ENCODE data around the gene NUMBL. TPM values are rescaled to one million over a fixed set of nuclear protein-coding genes. Genes with fewer than 3 reads are reported as not detected.
A peak's percentile ranks its signal among the peaks of the same experiment; 100 is the strongest.

NUMBL gene
- total RNA-seq, 5 donors from 2014 or later (not counting 1 experiment from before 2014, with no cell fraction given) = 7.1 to 19.0 (median 13.1) TPM

DNA sequence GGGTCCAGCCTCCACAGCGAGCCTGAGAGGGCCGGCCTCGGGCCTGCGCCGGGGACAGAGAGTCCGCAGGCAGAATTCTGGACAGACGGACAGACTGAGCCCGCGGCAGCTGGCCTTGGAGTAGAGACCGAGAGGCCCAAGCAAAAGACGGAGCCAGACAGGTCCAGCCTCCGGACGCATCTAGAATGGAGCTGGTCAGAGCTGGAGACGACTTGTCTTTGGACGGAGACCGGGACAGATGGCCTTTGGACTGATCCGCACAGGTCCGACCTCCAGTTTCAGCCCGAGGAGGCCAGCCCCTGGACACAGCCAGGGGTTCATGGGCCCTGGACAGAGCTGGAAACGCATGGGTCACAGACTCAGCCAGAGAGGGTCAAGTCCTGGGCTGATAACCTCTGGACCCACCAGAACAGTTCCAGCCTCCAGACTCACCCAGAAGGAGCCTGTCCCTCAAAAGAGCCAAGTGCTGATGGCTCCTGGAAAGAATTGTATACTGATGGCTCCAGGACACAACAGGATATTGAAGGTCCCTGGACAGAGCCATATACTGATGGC lies 27.0 kb upstream of the NUMBL start:
- H3K4me3 Mint-ChIP-seq = peak overlapping the region; percentile 80 to 90 (median 87)
- peaks cover 32 to 82% of the 10 kb centered on the region in 2 experiments for H3K4me1 ChIP-seq (ENCODE audit: control insufficient read depth in 1 of 2, extremely low read depth in 1 of 2, insufficient read depth in 2 of 2, low read length in 2 of 2)
- no peaks in the 10 kb centered on the region for H3K27me3 Mint-ChIP-seq
- H3K27ac ChIP-seq (ENCODE audit: low read length) = peak overlapping the region; percentile 59
- H3K36me3 ChIP-seq (ENCODE audit: control insufficient read depth in 2 of 2, extremely low read depth in 1 of 2, insufficient read depth in 1 of 2, low read length in 1 of 2) = peaks cover 0 to 3% of the 10 kb centered on the region in 2 donors
- DNase-seq = peak in 2 of 35 experiments; percentile 15 to 17
- no peak for ATAC-seq (replicated peaks in 1 of 4)
- 4% methylated on average over 20 of the region's 20 CpGs for WGBS (ENCODE audit: insufficient coverage)
- H3K27ac Mint-ChIP-seq = no peak overlapping the region
- H3K4me3 ChIP-seq (ENCODE audit: control insufficient read depth in 1 of 2, extremely low read depth in 1 of 2, low read length in 1 of 2) = peak overlapping the region; percentile 69 to 90
- no peaks in the 10 kb centered on the region for H3K27me3 ChIP-seq (replicated peaks in 1 of 2; ENCODE audit: control insufficient read depth in 2 of 2, extremely low read depth in 1 of 2, insufficient read depth in 2 of 2, low read length in 1 of 2)
- peaks cover 72 to 80% (median 75%) of the 10 kb centered on the region in 3 donors for H3K4me1 Mint-ChIP-seq
- H3K9me3 ChIP-seq = no peaks in the 10 kb centered on the region
- CTCF ChIA-PET = interaction anchor here in 1 of 2 donors (1.3 kb wide), 1 partner anchor 60 kb away, joined by 3 read pairs; no protein-coding TSS in a partner anchor
- H3K9me3 Mint-ChIP-seq = no peaks in the 10 kb centered on the region
- POLR2A ChIA-PET = interaction anchor here (1.0 to 1.3 kb wide), 3 partner anchors 33 to 61 kb away, joined by 3 to 5 read pairs (median 4); partner anchors contain the start of genes ACTMAP (in 1 of the 2), RAB4B (in 1 of the 2) and SNRPA (in 1 of the 2)
- peaks cover 15% of the 10 kb centered on the region for H3K36me3 Mint-ChIP-seq

DNA sequence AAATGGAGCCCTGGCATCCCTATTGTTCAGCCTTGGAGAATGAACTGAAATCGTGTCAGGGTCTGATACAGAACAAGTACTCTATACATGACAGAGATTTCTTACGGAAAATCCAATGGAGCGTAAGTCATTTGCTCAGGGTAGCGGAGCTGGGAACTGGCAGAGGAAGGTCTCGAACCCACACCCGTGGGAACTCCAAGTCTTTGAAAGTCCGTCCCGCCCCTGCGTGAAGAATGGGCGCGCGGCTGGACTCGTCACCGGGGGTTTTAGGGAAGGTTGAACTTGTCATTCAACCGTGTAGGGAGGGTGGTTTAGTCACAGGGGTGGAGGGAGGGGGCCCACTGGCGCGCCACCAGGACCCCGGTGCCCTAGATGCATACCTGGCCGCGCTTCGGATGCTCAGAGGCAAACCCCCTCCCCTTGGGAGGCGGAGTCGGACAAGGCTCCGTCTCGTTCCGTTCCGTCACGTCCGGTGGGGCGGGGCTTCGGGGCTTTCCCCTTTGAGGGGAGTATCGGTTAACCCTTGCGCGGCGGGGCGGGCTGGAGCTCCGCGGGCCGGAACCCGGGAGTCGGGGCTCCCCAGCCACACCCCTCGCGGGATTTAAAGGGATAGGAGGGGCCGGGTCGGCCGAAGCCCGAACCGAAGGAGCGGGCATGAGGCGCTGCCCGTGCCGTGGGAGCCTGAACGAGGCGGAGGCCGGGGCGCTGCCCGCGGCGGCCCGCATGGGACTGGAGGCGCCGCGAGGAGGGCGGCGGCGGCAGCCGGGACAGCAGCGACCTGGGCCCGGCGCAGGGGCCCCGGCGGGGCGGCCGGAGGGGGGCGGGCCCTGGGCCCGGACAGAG lies 26.3 kb upstream of the NUMBL start, which contains the start of the genes COQ8B and ITPKC:
Gene COQ8B (minus strand): TSS at position 405 of the 843 bp plus-strand sequence. CDS start 2,254 bp downstream, outside the sequence.
Gene ITPKC (plus strand): TSS at position 631 of the 843 bp plus-strand sequence. CDS start 24 bp downstream, at position 655.
- WGBS (ENCODE audit: insufficient coverage) = under 1% methylated on average over 70 of the region's 76 CpGs
- ChIA-PET POLR2A (interaction anchor here (1.0 to 1.3 kb wide), 3 partner anchors 34 to 61 kb away, joined by 3 to 5 read pairs (median 4); partner anchors contain the start of genes ACTMAP (in 1 of the 2), RAB4B (in 1 of the 2) and SNRPA (in 1 of the 2)), CTCF (interaction anchor here in 1 of 2 donors (1.3 kb wide), 1 partner anchor 60 kb away, joined by 3 read pairs; no protein-coding TSS in a partner anchor)
- Histone ChIP-seq H3K27me3 (replicated peaks in 1 of 2; ENCODE audit: control insufficient read depth in 2 of 2, extremely low read depth in 1 of 2, insufficient read depth in 2 of 2, low read length in 1 of 2) (no peaks in the 10 kb centered on the region), H3K36me3 (ENCODE audit: control insufficient read depth in 2 of 2, extremely low read depth in 1 of 2, insufficient read depth in 1 of 2, low read length in 1 of 2) (peaks cover 0 to 4% of the 10 kb centered on the region in 2 donors), H3K9me3 (no peaks in the 10 kb centered on the region), H3K4me3 (ENCODE audit: control insufficient read depth in 1 of 2, extremely low read depth in 1 of 2, low read length in 1 of 2) (peak within 1 kb of the TSS; percentile 69 to 90), H3K4me1 (ENCODE audit: control insufficient read depth in 1 of 2, extremely low read depth in 1 of 2, insufficient read depth in 2 of 2, low read length in 2 of 2) (peaks cover 32 to 79% of the 10 kb centered on the region in 2 experiments), H3K27ac (ENCODE audit: low read length) (peak within 1 kb of the TSS; percentile 91)
- Mint-ChIP-seq H3K36me3 (peaks cover 16% of the 10 kb centered on the region), H3K4me3 (peak within 1 kb of the TSS; percentile 80 to 91 (median 90)), H3K27ac (peak within 1 kb of the TSS; percentile 87 to 90), H3K4me1 (peaks cover 68 to 76% (median 69%) of the 10 kb centered on the region in 3 donors), H3K27me3 (no peaks in the 10 kb centered on the region), H3K9me3 (no peaks in the 10 kb centered on the region)
- DNase-seq (peak; percentile 97 to 100 (median 100)), ATAC-seq (replicated peaks in 1 of 4) (peak; percentile 72 to 80 (median 76))

DNA sequence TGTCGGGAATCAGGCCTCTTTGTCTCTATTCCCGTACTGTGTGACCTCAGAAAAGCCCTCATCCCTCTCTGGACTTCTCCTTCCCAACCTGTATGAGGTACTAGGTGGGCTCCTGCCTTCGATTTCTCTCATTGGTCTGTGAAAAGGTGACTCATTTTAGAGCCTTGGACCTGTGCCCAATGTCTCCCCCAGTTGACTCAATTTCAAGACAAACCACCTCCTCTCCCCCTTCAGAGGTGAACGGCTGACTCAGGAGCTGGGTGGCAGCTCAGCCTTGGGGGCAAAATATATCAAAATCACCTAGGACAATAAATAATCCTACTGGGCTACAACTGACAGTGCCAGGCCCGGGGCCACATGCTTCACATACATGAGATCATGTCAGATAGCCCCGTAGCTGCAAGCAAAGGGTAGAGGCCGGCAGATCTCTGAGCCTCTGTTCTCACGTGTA lies 25.6 kb upstream of the NUMBL start:
- Mint-ChIP-seq H3K27ac (peak overlapping the region; percentile 87 to 90), H3K36me3 (peaks cover 22% of the 10 kb centered on the region), H3K27me3 (no peaks in the 10 kb centered on the region), H3K4me1 (peaks cover 70 to 76% (median 71%) of the 10 kb centered on the region in 3 donors), H3K4me3 (peak overlapping the region; percentile 80 to 91 (median 90)), H3K9me3 (no peaks in the 10 kb centered on the region)
- Histone ChIP-seq H3K4me1 (ENCODE audit: control insufficient read depth in 1 of 2, extremely low read depth in 1 of 2, insufficient read depth in 2 of 2, low read length in 2 of 2) (peaks cover 32 to 77% of the 10 kb centered on the region in 2 experiments), H3K9me3 (no peaks in the 10 kb centered on the region), H3K27ac (ENCODE audit: low read length) (peak overlapping the region; percentile 91), H3K4me3 (ENCODE audit: control insufficient read depth in 1 of 2, extremely low read depth in 1 of 2, low read length in 1 of 2) (peak overlapping the region; percentile 69 to 90), H3K36me3 (ENCODE audit: control insufficient read depth in 2 of 2, extremely low read depth in 1 of 2, insufficient read depth in 1 of 2, low read length in 1 of 2) (peaks cover 0 to 11% of the 10 kb centered on the region in 2 donors), H3K27me3 (replicated peaks in 1 of 2; ENCODE audit: control insufficient read depth in 2 of 2, extremely low read depth in 1 of 2, insufficient read depth in 2 of 2, low read length in 1 of 2) (no peaks in the 10 kb centered on the region)
- ChIA-PET CTCF (interaction anchor here in 1 of 2 donors (1.3 kb wide), 1 partner anchor 61 kb away, joined by 3 read pairs; no protein-coding TSS in a partner anchor), POLR2A (interaction anchor here in 1 of 2 donors (1.2 to 1.3 kb wide), 2 partner anchors 35 to 36 kb away, joined by 4 to 5 read pairs; partner anchors contain the start of genes ACTMAP and SNRPA)
- WGBS (ENCODE audit: insufficient coverage) = 10% methylated on average over 2 of the region's 8 CpGs
- peak in 21 of 35 experiments; percentile 5 to 73 (median 28) for DNase-seq
- ATAC-seq (replicated peaks in 1 of 4) = peak in 2 of 4 experiments; percentile 4 to 7

DNA sequence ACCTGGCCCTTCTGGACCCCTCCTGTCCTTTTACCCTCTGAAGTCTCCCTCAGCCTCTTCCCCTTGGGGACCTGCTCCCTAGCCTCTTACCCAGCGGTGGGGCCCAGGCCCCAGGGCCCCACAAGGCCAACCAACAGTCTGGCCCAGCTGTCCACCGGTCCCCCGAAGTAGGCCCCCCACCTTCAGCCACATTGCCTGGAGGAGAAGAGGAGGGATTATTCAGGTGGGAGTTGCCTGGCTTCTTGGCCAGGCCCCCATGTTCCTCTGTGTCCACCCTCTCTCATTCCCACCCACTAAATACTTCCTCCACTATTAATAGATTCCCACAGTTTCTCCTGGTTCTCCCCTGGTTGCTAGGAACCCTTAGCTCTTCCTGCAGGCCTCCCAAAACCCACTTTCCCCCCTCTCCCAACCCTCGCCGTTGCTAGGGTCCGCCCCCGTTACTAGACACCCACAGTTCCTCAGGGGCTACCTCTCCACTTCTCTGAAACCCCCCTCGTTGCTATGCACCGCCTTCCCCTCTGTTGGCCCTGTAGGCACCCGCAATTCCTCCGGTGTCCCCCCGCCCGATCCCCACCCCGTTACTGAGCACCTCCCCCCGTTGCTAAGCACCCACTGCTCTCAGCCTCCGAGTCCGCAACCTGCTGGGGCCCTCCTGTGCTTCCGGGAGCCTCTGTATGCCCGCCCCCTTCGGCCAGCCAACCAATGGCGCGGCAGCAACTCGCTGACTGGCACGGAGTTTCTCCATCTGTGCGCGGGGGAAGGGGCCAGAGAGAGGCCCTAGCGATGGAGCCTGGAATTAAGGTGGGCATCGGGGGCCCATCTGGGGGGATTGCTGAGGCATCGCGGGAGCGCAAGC lies 24.2 kb upstream of the NUMBL start:
- Mint-ChIP-seq H3K36me3 (peaks cover 20% of the 10 kb centered on the region), H3K9me3 (no peaks in the 10 kb centered on the region), H3K27me3 (no peaks in the 10 kb centered on the region), H3K4me1 (peaks cover 57 to 64% (median 59%) of the 10 kb centered on the region in 3 donors), H3K27ac (peak overlapping the region; percentile 87 to 90), H3K4me3 (peak overlapping the region; percentile 80 to 91 (median 90))
- H3K9me3 ChIP-seq = no peaks in the 10 kb centered on the region
- peaks cover 31 to 64% of the 10 kb centered on the region in 2 experiments for H3K4me1 ChIP-seq (ENCODE audit: control insufficient read depth in 1 of 2, extremely low read depth in 1 of 2, insufficient read depth in 2 of 2, low read length in 2 of 2)
- 2% methylated on average over 24 of the region's 31 CpGs for WGBS (ENCODE audit: insufficient coverage)
- H3K27ac ChIP-seq (ENCODE audit: low read length) = peak overlapping the region; percentile 91
- ChIA-PET POLR2A (interaction anchor here in 1 of 2 donors (0.6 kb wide), 1 partner anchor 34 kb away, joined by 3 read pairs; no protein-coding TSS in a partner anchor), CTCF (interaction anchor here in 1 of 2 donors (0.5 kb wide), 1 partner anchor 266 kb away, joined by 3 read pairs; no protein-coding TSS in a partner anchor)
- DNase-seq = peak; percentile 87 to 96 (median 93)
- peak overlapping the region; percentile 69 to 90 for H3K4me3 ChIP-seq (ENCODE audit: control insufficient read depth in 1 of 2, extremely low read depth in 1 of 2, low read length in 1 of 2)
- no peaks in the 10 kb centered on the region for H3K27me3 ChIP-seq (replicated peaks in 1 of 2; ENCODE audit: control insufficient read depth in 2 of 2, extremely low read depth in 1 of 2, insufficient read depth in 2 of 2, low read length in 1 of 2)
- peaks cover 0 to 15% of the 10 kb centered on the region in 2 donors for H3K36me3 ChIP-seq (ENCODE audit: control insufficient read depth in 2 of 2, extremely low read depth in 1 of 2, insufficient read depth in 1 of 2, low read length in 1 of 2)
- ATAC-seq (replicated peaks in 1 of 4) = peak; percentile 76 to 81 (median 80)

DNA sequence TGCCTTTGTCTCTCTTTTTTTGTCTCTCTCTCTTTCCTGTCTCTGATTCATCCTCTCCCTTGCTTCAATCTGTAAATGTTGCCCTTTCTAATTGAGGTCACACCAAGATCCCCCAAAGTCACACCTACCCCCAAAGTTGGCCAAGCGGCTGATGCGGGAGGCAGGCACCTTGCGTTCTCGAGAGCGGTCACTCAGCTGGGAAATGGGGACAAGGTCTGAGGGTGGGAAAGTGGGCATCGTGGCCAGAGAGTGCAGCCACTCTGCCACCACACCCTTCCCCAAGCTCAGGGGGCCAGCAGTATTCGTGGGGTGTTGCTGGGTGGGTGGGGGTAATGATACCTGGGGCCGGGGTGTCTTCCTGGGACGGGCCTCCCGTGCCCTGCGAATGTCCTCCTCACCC lies 23.5 kb upstream of the NUMBL start:
- no CpG with 5 or more reads among the region's 11 CpGs for WGBS (ENCODE audit: insufficient coverage)
- H3K4me1 Mint-ChIP-seq = peaks cover 50 to 58% (median 54%) of the 10 kb centered on the region in 3 donors
- Histone ChIP-seq H3K36me3 (ENCODE audit: control insufficient read depth in 2 of 2, extremely low read depth in 1 of 2, insufficient read depth in 1 of 2, low read length in 1 of 2) (peaks cover 0 to 20% of the 10 kb centered on the region in 2 donors), H3K4me3 (ENCODE audit: control insufficient read depth in 1 of 2, extremely low read depth in 1 of 2, low read length in 1 of 2) (no peak overlapping the region), H3K9me3 (no peaks in the 10 kb centered on the region), H3K4me1 (ENCODE audit: control insufficient read depth in 1 of 2, extremely low read depth in 1 of 2, insufficient read depth in 2 of 2, low read length in 2 of 2) (peaks cover 29 to 57% of the 10 kb centered on the region in 2 experiments), H3K27ac (ENCODE audit: low read length) (peak overlapping the region; percentile 91), H3K27me3 (replicated peaks in 1 of 2; ENCODE audit: control insufficient read depth in 2 of 2, extremely low read depth in 1 of 2, insufficient read depth in 2 of 2, low read length in 1 of 2) (no peaks in the 10 kb centered on the region)
- peak in 1 of 35 experiments; percentile 16 for DNase-seq
- H3K9me3 Mint-ChIP-seq = no peaks in the 10 kb centered on the region
- POLR2A ChIA-PET = interaction anchor here in 1 of 2 donors (0.6 kb wide), 1 partner anchor 35 kb away, joined by 3 read pairs; no protein-coding TSS in a partner anchor
- no peaks in the 10 kb centered on the region for H3K27me3 Mint-ChIP-seq
- peak overlapping the region; percentile 37 to 76 for H3K27ac Mint-ChIP-seq
- H3K4me3 Mint-ChIP-seq = peak overlapping the region; percentile 53 to 91 (median 80)
- no peak for ATAC-seq (replicated peaks in 1 of 4)
- H3K36me3 Mint-ChIP-seq = peaks cover 25% of the 10 kb centered on the region
- CTCF ChIA-PET = interaction anchor here (0.5 to 0.6 kb wide), 2 partner anchors 265 to 430 kb away, joined by 3 to 7 read pairs; no protein-coding TSS in a partner anchor
